Neural progenitor cell (in vitro differentiated cells): ENCODE data around the gene IPCEF1.

Experiments used
- EZH2 ChIP-seq: fragments of 200-600 bp; sonication (generic); IDR thresholded peaks from 2 replicates; pipeline ENCODE4 v1.6.1; 2017; ENCODE audit warnings: antibody characterized with exemption, mild to moderate bottlenecking, moderate library complexity
- EZH2phosphoT487 ChIP-seq: fragments of 200-600 bp; sonication (generic); IDR thresholded peaks from 2 replicates; pipeline ENCODE4 v1.6.1; 2017; ENCODE audit warnings: antibody characterized with exemption
- TF ChIP-seq, protein P1 (sequence below): fragments of 200-600 bp; sonication (generic); IDR thresholded peaks from 2 replicates; pipeline ENCODE4 v1.5.1; 2017; ENCODE audit warnings: antibody characterized with exemption, mild to moderate bottlenecking

DNA sequence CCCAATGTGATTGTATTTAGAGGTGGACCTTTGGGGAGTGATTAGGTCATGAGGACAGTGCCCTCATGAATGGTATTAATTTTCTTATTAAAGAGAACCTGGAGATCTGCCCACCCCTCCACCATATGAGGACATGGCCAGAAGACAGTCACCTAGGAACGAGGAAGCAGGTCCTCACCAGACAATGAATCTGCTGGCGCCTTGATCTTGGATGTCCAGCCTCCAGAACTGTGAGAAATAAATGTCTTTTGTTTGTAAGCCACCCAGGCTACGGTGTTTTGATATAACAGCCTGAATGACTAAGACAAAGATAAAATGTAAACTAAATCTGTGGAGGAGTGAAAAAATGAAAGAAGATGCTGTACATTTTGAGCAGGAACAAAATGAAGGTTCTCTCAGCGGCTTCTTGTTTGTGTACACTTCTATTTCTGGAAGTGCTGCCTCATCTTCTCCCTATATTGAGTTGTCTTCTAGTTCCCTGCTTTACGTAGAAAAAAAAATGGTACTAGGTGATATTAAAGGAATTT lies 1.5 kb upstream of the IPCEF1 start:
- TF ChIP-seq, protein P1, sequence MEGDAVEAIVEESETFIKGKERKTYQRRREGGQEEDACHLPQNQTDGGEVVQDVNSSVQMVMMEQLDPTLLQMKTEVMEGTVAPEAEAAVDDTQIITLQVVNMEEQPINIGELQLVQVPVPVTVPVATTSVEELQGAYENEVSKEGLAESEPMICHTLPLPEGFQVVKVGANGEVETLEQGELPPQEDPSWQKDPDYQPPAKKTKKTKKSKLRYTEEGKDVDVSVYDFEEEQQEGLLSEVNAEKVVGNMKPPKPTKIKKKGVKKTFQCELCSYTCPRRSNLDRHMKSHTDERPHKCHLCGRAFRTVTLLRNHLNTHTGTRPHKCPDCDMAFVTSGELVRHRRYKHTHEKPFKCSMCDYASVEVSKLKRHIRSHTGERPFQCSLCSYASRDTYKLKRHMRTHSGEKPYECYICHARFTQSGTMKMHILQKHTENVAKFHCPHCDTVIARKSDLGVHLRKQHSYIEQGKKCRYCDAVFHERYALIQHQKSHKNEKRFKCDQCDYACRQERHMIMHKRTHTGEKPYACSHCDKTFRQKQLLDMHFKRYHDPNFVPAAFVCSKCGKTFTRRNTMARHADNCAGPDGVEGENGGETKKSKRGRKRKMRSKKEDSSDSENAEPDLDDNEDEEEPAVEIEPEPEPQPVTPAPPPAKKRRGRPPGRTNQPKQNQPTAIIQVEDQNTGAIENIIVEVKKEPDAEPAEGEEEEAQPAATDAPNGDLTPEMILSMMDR, result no peak
- no peak for TF ChIP-seq EZH2phosphoT487
- TF ChIP-seq EZH2, result no peak
